ENCODE results near the gene SP100.

Gene SP100

DNA sequence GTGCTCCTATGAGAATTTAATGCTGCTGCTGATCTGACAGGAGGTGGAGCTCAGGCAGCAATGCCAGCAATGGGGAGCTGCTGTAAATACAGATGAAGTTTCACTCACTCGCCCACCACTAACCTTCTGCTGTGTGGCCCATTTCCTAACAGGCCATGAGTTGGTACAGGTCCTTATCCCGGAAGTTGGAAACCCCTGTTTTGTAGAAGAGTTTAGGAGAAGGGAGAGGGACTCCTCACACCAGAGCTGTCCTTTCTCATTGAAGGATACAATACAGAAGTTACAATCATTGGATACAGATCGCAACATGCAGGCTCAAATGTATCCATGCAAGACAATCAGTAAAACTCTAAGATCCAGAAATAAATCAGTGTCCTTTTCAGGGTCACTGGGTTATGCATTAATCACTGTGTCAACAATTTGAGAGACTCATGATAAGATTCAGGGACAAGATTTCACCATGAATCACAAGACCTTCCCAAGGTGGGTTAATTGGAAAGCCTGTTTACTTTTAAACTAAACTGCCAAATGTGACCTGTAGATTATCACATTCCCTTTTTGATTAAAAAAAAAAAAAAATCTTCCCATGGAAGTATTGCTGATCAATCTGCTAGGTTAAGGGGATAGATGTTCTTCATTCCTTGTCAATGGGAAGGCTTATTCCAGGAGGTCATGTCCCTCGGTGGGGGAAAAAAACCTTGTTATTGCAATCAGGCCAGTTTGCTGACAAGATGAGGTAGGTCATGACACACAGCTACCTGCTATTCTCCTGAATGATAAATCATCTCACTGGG, 97.2 kb downstream of the SP100 start:
- no peak for TF ChIP-seq CTCF (IDR thresholded peaks at IDR 0.05; ENCODE audit: borderline replicate concordance, insufficient read depth, low read depth, low read length)
- H3K4me3 ChIP-seq (ENCODE audit: low read depth, low read length), result no peak overlapping the region

DNA sequence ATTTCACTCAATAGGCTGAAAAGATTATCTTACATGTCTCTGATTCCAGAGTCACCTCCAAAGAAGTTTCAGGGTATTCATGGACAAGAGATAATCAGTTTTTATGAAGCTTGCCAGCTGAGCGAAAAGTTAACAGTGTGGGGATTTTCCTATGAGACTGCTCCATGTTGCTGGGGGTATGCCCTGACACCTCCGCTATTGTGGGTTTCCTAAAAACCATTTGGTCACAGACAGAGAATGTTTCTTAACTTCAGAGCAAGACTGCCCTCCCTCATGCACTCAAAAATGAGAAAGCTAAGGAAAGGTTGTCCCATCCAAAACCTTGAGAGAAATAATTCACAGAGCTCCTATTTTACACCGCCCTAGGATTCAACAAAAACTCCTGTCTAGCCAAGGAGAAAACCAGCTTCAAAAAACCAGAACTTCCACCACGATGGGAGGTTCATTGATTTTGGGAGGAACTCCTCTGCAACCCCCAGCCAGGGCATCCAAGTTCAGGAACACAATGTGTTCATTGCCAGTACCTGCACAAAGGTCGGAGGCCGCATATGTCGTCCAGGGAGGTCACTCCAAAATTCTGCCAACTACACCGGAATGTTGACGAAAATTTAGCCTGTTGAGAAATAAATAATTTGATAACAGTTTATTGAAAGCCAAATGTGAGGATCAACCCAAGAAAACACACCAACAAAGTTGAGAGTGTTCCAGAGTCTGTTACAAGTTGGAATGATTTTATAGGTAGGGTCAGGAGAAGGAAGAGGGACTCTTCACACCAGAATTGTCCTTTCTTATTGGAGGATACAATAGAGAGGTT, 104.3 kb downstream of the SP100 start:
- TF ChIP-seq CTCF (IDR thresholded peaks at IDR 0.05; ENCODE audit: borderline replicate concordance, insufficient read depth, low read depth, low read length), result no peak
- no peak overlapping the region for H3K4me3 ChIP-seq (ENCODE audit: low read depth, low read length)

GRCh38 chr2:230520875-230521155, 104.8 kb downstream of the SP100 start:
- H3K4me3 ChIP-seq (ENCODE audit: low read depth, low read length), result no peak overlapping the region
- TF ChIP-seq CTCF (IDR thresholded peaks at IDR 0.05; ENCODE audit: borderline replicate concordance, insufficient read depth, low read depth, low read length), result no peak

GRCh38 chr2:230521386-230521785, 105.4 kb downstream of the SP100 start:
- TF ChIP-seq CTCF (IDR thresholded peaks at IDR 0.05; ENCODE audit: borderline replicate concordance, insufficient read depth, low read depth, low read length), result no peak
- no peak overlapping the region for H3K4me3 ChIP-seq (ENCODE audit: low read depth, low read length)

DNA sequence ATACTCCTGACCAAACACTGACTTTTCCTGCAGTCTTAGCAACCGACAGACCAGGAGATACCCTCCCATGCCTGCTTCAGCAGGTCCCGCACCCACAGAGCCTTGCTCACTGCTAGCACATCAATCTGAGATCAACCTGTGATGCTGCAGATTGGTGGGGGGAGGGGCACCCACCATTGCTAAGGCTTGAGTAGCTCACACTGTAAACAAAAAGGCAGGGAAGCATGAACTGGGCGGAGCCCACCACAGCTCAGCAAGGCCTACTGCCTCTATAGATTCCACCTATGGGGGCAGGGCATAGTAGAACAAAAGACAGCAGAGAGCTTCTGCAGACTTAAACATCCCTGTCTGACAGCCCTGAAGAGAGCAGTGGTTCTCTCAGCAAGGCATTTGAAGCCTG, 109.7 kb downstream of the SP100 start:
- H3K4me3 ChIP-seq (ENCODE audit: low read depth, low read length), result no peak overlapping the region
- no peak for TF ChIP-seq CTCF (IDR thresholded peaks at IDR 0.05; ENCODE audit: borderline replicate concordance, insufficient read depth, low read depth, low read length)

DNA sequence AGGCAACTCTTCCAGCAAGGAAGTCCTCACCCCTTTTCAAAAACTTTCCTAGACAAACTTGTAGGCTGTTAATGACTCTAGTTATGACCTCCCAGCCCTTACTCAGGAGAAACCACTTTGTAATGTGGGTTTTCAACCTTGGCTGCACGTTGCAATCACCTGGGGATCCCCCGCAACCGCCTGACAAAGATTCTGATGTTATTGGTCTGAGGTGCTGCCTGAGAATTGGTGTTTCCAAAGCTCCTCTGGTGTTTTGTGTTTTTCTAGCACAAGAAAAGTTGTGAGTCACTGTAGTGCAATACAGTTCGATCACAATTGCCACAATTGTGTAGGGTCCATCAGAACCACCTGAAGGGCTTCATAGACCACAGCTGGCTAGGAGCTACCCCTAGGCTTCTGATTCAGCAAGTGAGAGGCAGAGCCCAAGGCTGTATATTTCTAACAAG, 121.6 kb downstream of the SP100 start:
- H3K4me3 ChIP-seq (ENCODE audit: low read depth, low read length), result no peak overlapping the region
- TF ChIP-seq CTCF (IDR thresholded peaks at IDR 0.05; ENCODE audit: borderline replicate concordance, insufficient read depth, low read depth, low read length), result no peak

GRCh38 chr2:230540332-230540731, 124.3 kb downstream of the SP100 start:
- H3K4me3 ChIP-seq (ENCODE audit: low read depth, low read length), result no peak overlapping the region
- TF ChIP-seq CTCF (IDR thresholded peaks at IDR 0.05; ENCODE audit: borderline replicate concordance, insufficient read depth, low read depth, low read length), result no peak

Measured in GM12875 (cell line).